M059J (cell line): Measurements from ENCODE around the gene SETD3. TPM values are rescaled to one million over a fixed set of nuclear protein-coding genes. Genes with fewer than 3 reads are reported as not detected.

ENCODE experiments used
- DNase-seq: peaks from one replicate; pipeline ENCODE4 v3.0.0-alpha.2; 2012; ENCODE audit warnings: low read depth
- total RNA-seq: library from RNA; depleted of rRNA; stranded (reverse); fragments of >200 nt; shearing (Covaris generic); gene quantifications from 2 replicates; pipeline ENCODE4 v1.2.3, GENCODE V29; 2014

Gene SETD3
- total RNA-seq, 1 experiment from 2014 or later, result 41.5 TPM

DNA sequence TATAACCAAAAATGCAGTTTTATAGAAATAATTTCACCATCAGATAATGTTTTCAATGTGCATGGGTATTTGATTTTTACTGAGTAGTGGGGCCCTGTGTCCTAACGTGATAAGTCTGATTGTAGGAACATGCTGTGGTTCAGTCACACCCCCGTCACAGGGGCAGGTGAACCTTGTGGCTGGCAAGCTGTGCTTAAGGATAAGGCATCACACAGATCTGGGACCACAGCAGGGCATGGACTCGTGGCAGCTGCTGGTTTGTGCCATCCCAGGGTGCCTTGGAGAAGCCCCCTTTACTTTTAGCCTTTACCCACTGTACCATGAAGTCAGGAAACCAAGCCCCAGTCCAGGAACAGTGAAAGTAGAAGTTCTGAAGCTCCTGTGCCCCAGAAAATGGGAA lies 17.2 kb upstream of the SETD3 start:
- DNase-seq, result no peak

- no peak for DNase-seq
Measured at GRCh38 chr14:99497341-99497740, 16.7 kb upstream of the SETD3 start.

- DNase-seq, result no peak
Measured at GRCh38 chr14:99484106-99484505, 3.4 kb upstream of the SETD3 start.

GRCh38 chr14:99481745-99482099 lies 1.1 kb upstream of the SETD3 start:
- DNase-seq, result peak; percentile 45

DNA sequence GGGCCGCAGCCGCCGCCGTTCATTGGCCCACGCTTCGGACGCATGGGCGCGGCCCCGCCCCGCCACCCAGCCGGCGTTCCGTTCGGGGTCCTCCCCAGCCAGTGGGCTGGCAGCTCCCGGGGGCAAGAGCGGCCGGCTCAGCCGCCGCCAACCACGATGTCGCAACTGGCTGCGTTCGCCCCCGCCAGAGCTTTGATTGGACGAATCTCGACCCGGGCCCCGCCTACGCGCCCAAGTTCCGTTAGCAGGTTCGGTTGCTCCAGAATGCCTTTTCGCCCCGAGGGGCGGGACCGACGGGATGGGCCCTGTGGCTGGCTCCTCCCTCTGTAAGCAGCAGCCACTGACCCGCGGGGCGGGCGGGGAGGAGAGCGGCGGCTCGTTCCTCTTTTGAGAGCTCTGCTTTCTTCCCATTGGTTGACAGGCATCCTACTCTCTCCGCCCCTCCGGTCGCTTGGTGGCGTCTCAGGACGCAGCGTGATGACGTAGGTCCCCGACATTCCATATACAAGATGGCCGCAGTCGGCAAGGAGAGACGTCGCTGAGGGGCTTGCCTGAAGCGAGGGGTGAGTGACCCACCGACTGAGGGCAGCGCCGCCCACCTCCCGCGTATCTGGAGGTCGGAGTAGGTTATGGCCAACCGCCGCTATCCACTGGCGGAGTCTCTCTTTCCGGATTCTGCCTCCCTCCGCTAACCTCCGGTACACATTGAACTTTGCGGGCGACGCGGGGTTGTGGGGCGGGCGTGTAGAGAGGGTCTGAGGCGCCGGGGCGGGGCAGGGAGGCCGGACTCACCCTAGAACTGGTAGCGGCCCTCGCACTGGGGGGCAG lies 472 bp upstream of the SETD3 start, which contains the start of gene CCNK:
TSS of gene CCNK (plus strand) at position 493 of the 828 bp plus-strand sequence. CDS start 11,269 bp downstream, outside the sequence.
- peak; percentile 98 for DNase-seq

GRCh38 chr14:99479160-99479905 lies 1.3 kb downstream of the SETD3 start:
- DNase-seq, result no peak

DNA sequence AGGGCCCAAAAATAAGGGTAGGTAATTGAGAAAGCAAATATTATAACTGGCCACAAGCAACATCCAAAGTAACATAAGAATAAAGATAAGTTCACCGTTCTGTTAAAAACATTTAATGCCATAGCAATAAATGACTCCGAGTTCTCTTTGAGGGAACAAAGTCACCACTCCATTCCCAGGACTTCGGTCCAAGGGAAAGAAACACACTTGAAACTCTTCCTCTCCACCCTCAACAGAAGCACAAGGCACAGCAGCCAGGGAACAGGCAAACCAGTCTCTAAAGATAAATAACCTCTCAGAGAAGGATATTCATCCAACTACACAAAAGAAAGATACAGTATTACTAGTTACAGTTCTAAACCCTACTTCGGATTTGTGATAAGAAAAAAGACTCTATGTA lies 2.5 kb downstream of the SETD3 start:
- DNase-seq, result no peak

DNA sequence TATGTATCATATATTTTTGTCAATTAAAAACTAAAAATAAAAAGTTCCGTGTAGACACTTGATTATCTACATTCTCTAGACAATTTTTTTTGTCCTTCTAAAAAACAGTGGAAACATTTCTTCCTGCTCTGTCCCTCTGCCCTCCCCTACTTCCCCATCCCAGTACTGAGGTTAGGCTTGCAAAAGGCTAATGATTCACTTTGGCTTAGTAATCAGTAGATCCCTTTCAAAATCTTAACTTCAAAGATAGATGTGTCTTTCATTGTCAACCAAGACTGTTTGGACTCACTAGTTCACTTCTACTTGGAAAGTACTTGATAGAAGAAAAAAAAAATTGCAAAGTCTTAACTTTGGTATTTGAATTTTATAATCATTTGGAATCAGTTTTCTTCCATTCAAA lies 3.8 kb downstream of the SETD3 start:
- DNase-seq, result peak; percentile 18

- no peak for DNase-seq
Measured at GRCh38 chr14:99475660-99476059, 5.0 kb downstream of the SETD3 start.

DNA sequence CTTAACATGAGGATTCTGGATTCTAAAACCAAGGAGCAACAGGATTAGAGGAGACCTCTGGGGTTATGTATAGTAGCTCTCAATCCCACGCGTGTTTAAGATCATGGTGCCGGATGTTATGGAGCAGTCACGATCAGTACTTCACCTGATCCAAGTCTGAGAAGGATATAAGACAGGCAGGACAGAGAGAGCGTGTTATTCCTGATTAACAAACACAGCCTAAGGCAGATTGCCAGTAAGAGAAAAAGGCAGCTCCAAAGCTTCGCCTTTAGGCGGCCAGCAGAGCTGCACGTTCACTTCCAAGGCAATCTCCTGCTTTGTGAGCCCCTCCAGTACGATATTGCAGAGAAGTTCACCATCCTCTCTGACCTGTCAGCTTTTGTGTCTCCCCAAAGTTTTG lies 5.5 kb downstream of the SETD3 start:
- DNase-seq, result no peak

DNA sequence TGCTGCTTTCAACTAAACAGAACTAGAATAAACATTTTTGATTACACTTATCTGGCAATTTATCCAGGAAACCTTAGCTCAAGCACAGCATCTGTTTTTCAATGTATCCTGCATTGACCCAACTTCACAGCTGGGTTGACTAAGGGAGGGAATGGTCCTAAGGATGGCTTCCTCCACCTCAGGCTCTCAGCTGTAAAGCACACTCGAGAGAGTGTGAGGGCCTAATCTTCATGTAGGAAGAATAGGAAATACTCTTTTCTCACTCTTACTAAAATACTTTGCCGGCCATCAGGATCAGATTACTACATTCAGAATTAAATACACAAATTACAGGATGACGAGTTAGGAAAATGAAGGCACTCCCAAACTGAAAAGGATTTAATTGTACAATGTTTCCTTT lies 7.2 kb downstream of the SETD3 start:
- peak; percentile 1 for DNase-seq

GRCh38 chr14:99472937-99473336 lies 7.7 kb downstream of the SETD3 start:
- DNase-seq, result peak; percentile 17

DNA sequence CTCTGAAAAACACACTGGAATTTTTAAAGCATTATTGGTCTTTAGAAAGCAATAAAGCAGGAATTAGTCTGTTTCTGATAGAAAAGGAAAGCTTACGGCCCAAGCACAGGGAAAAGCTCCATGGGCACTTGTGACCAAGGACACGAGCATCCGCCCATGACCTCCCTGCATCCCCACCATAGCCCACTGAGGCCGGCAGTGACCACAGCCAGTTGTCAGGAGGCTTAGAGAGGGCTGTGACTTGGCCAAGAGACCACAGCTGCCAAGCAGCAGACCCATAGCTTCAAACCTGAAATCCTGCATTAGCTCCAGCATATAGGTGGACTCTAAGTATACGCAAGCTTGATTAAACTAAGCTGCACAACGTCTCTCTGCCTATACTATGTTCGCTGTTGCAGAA lies 8.9 kb downstream of the SETD3 start:
- DNase-seq, result no peak

GRCh38 chr14:99468836-99469592 lies 11.6 kb downstream of the SETD3 start:
- DNase-seq, result peak; percentile 2

GRCh38 chr14:99468081-99468480 lies 12.6 kb downstream of the SETD3 start:
- no peak for DNase-seq

DNA sequence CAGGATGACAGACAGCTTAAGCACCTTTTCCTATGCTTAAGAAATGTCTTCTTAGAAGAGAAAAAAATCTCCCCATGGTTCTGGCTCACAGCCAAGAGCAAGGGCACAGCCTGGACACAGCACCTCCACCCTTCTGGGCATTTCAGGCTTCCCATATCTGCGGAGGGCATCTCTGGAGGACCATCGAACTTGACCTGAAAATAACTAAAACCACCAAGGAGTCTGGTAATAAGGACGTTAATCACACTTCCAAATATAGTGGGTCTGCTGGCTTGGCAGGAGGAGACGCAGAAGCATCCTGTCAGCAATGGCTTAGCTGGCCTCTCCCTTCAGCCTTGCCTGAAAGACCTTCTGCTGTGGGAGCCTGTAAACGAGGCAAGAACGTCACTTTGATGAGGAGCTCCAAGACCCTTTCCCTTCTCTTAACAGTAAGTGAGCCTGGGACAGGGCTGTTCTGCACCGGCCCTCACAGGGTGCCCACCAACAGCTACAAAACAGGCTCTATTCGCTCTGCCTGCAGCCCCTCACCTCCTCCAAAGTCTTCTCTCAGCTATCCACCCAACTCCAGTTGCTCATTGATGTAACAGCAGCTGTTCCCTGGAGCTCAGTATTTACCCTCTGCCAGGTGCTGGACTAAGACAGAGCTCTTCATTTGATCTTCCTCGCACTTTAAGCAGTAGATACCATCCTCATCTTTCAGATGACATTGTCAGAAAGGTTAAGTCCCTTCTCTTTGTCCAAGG lies 13.2 kb downstream of the SETD3 start:
- no peak for DNase-seq

GRCh38 chr14:99466758-99467157 lies 13.9 kb downstream of the SETD3 start:
- DNase-seq, result no peak

- no peak for DNase-seq
Measured at GRCh38 chr14:99465288-99465687, 15.4 kb downstream of the SETD3 start.

- no peak for DNase-seq
Measured at GRCh38 chr14:99463974-99464373, 16.7 kb downstream of the SETD3 start.

DNA sequence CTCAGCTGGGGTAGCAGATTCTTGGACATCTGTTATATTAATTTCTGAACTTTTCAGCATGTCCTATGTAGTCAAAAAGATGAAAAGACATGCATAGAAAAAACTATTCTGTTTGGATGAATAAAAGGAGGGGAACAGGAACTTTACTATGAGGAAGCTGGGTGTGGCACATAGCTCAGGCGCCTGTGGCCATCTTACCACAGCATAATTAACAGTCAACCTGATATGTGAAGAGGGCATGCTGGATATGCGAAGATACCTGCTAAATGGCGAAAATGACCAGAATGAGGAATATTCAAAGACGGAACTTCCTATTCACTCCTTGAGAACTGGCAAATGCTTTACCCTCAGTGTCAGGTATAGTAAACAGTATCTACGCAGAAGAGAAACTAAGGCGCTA lies 18.4 kb downstream of the SETD3 start:
- no peak for DNase-seq

GRCh38 chr14:99461411-99462085 lies 19.1 kb downstream of the SETD3 start:
- DNase-seq, result no peak
